CD4-positive, alpha-beta T cell (primary cell): Measurements from ENCODE around the gene RNU1-4. TPM values are rescaled to one million over a fixed set of nuclear protein-coding genes. Genes with fewer than 3 reads are reported as not detected.
A peak's percentile ranks its signal among the peaks of the same experiment; 100 is the strongest.
"Not testable (repeated sequence)": the region's sequence is repeated elsewhere in the genome, so short reads cannot be mapped to it uniquely, and the experiment has no call there.

Experiments
- ATAC-seq: fragments of 200-7000 bp; cut with Tn5 transposase; one replicate; pipeline ENCODE4 v1.10.0; 2022; ENCODE audit warnings: mild to moderate bottlenecking; ENCODE audit not compliant: poor library complexity
- CTCF ChIA-PET: fragments of 350-600 bp; sonication (Branson Sonifier 250); formaldehyde crosslinking; loops from one replicate; lab custom pipeline; 2021; ENCODE audit warnings: antibody characterized with exemption, inconsistent platforms; lab: Charles Lee
- POLR2A ChIA-PET: fragments of 350-600 bp; sonication (Branson Sonifier 250); formaldehyde crosslinking; loops from one replicate; lab custom pipeline; 2021; ENCODE audit warnings: antibody characterized with exemption, inconsistent platforms; lab: Charles Lee
- DNase-seq, 14 experiments: peaks; one replicate each; pipeline ENCODE4 v3.0.0-alpha.2; 2013 to 2020; ENCODE audit warnings: mixed read lengths in 2 of 14
- H3K27ac ChIP-seq, 2 donors: one replicate each; pipeline versions ENCODE4 v1.5.1 to v1.7.0; 2013; ENCODE audit warnings: low read length in 2 of 2, low read depth in 1 of 2, mild to moderate bottlenecking in 1 of 2
- H3K27me3 ChIP-seq, 2 experiments: 1 replicate in 1 of 2; 2 replicates in 1 of 2; pipeline versions ENCODE4 v1.6.1 to v1.7.0; 2013; ENCODE audit warnings: low read length in 2 of 2, control low read depth in 1 of 2, mild to moderate bottlenecking in 1 of 2, moderate library complexity in 1 of 2; ENCODE audit not compliant: insufficient read depth in 2 of 2, control insufficient read depth in 1 of 2
- H3K36me3 ChIP-seq: one replicate; pipeline ENCODE4 v1.6.1; 2013; ENCODE audit warnings: low read length, control low read depth; ENCODE audit not compliant: insufficient read depth
- H3K4me1 ChIP-seq: one replicate; pipeline ENCODE4 v1.6.1; 2013; ENCODE audit warnings: low read length, control low read depth; ENCODE audit not compliant: insufficient read depth
- H3K4me3 ChIP-seq: one replicate; pipeline ENCODE4 v1.5.1; 2013; ENCODE audit warnings: mild to moderate bottlenecking, low read length, moderate library complexity
- H3K9me3 ChIP-seq, 2 experiments: 1 replicate in 1 of 2; 2 replicates in 1 of 2; pipeline versions ENCODE4 v1.6.1 to v1.7.0; 2013; ENCODE audit warnings: low read length in 2 of 2, mild to moderate bottlenecking in 2 of 2, control low read depth in 1 of 2, moderate library complexity in 1 of 2; ENCODE audit not compliant: control insufficient read depth in 1 of 2, insufficient read depth in 1 of 2
- H3K27ac Mint-ChIP-seq: one replicate; pipeline ENCODE4 v1.8.0; 2020; ENCODE audit warnings: mixed read lengths
- H3K27me3 Mint-ChIP-seq: one replicate; pipeline ENCODE4 v1.8.0; 2021; ENCODE audit warnings: mixed read lengths
- H3K36me3 Mint-ChIP-seq: one replicate; pipeline ENCODE4 v1.8.0; 2021; ENCODE audit warnings: low read depth, mixed read lengths
- H3K4me1 Mint-ChIP-seq: one replicate; pipeline ENCODE4 v1.8.0; 2021; ENCODE audit warnings: low read depth, mixed read lengths
- H3K4me3 Mint-ChIP-seq: one replicate; pipeline ENCODE4 v1.8.0; 2020; ENCODE audit warnings: mild to moderate bottlenecking, mixed read lengths
- H3K9me3 Mint-ChIP-seq: one replicate; pipeline ENCODE4 v1.8.0; 2020; ENCODE audit warnings: mixed read lengths
- intact Hi-C, 2 experiments: fragments of 100-400 bp; cut with DNase I in 1 of 2; cut with micrococcal nuclease in 1 of 2; formaldehyde crosslinking; loops; one replicate each; pipeline versions ENCODE4 v1.15.1 to v1.9.0; 2023 to 2025; cut with DNase I, micrococcal nuclease
- total RNA-seq, 174 experiments: library from RNA in 2 of 174; stranded (reverse) in 2 of 174; gene quantifications; one replicate each; pipeline ENCODE4 v1.2.3 and lab custom pipeline; 2021 to 2026

RNU1-4 gene
- total RNA-seq, 2 experiments from 2014 or later = 4,982 to 5,937 TPM

GRCh38 chr1:16703141-16703540, 37.2 kb upstream of the RNU1-4 start:
- intact Hi-C loops, H3K36me3 ChIP-seq: not testable (repeated sequence)

GRCh38 chr1:16703602-16704001, 36.7 kb upstream of the RNU1-4 start:
- POLR2A ChIA-PET, H3K9me3 Mint-ChIP-seq, CTCF ChIA-PET: not testable (repeated sequence)

More at GRCh38 chr1:16703141-16703540, 37.2 kb upstream of the RNU1-4 start:
- H3K4me3 Mint-ChIP-seq, H3K9me3 ChIP-seq, H3K4me1 Mint-ChIP-seq, H3K9me3 Mint-ChIP-seq, H3K27me3 ChIP-seq, H3K4me3 ChIP-seq, H3K4me1 ChIP-seq, H3K27ac ChIP-seq, CTCF ChIA-PET, DNase-seq, POLR2A ChIA-PET, H3K27ac Mint-ChIP-seq, H3K36me3 Mint-ChIP-seq: not testable (repeated sequence)
- H3K27me3 Mint-ChIP-seq = peaks cover 23% of the 10 kb centered on the region
- peak; percentile 21 for ATAC-seq

DNA sequence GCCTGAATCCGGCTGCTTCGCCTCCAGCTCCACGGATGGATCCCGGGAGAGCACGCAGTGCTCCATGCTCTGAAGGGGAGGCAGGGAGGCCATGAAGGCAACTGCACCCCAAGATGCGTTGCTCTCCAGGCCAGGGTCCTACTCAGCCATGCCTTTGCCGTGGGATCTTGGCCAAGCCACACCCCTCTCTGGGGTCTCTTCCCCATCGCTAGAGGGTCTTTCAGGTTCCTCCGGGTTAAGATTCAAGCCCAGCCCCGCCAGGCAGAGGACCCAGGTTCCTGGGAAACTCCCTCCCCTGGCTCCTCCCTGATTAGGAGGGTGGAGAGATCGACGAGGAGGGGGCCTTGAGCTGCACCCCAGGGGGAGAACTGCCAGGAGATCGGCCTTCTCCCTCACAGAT, 36.2 kb upstream of the RNU1-4 start:
- peaks cover 18% of the 10 kb centered on the region for H3K27me3 Mint-ChIP-seq
- H3K36me3 Mint-ChIP-seq, H3K36me3 ChIP-seq, H3K4me3 Mint-ChIP-seq, POLR2A ChIA-PET, H3K27me3 ChIP-seq, ATAC-seq, H3K4me1 ChIP-seq, H3K27ac ChIP-seq, H3K27ac Mint-ChIP-seq, intact Hi-C loops, H3K4me3 ChIP-seq, H3K9me3 ChIP-seq, H3K9me3 Mint-ChIP-seq, H3K4me1 Mint-ChIP-seq, DNase-seq, CTCF ChIA-PET: not testable (repeated sequence)

More at GRCh38 chr1:16703602-16704001, 36.7 kb upstream of the RNU1-4 start:
- H3K36me3 ChIP-seq, ATAC-seq, H3K27ac ChIP-seq, intact Hi-C loops, H3K4me1 ChIP-seq, H3K27ac Mint-ChIP-seq, DNase-seq, H3K36me3 Mint-ChIP-seq, H3K4me1 Mint-ChIP-seq, H3K9me3 ChIP-seq, H3K27me3 ChIP-seq, H3K4me3 Mint-ChIP-seq, H3K4me3 ChIP-seq: not testable (repeated sequence)
- peaks cover 20% of the 10 kb centered on the region for H3K27me3 Mint-ChIP-seq

GRCh38 chr1:16704502-16705100, 35.7 kb upstream of the RNU1-4 start:
- POLR2A ChIA-PET, CTCF ChIA-PET, H3K36me3 Mint-ChIP-seq, H3K27me3 ChIP-seq, H3K27ac Mint-ChIP-seq, ATAC-seq, DNase-seq, H3K27ac ChIP-seq, H3K4me1 ChIP-seq, H3K4me3 ChIP-seq, intact Hi-C loops, H3K9me3 Mint-ChIP-seq, H3K9me3 ChIP-seq, H3K4me1 Mint-ChIP-seq, H3K36me3 ChIP-seq, H3K4me3 Mint-ChIP-seq: not testable (repeated sequence)
- H3K27me3 Mint-ChIP-seq = peaks cover 22% of the 10 kb centered on the region

GRCh38 chr1:16706302-16706701, 34.0 kb upstream of the RNU1-4 start:
- H3K9me3 Mint-ChIP-seq, H3K36me3 ChIP-seq, H3K27me3 ChIP-seq, H3K4me1 ChIP-seq, H3K36me3 Mint-ChIP-seq, CTCF ChIA-PET, ATAC-seq, H3K4me1 Mint-ChIP-seq, POLR2A ChIA-PET, H3K27ac ChIP-seq, H3K9me3 ChIP-seq, H3K4me3 Mint-ChIP-seq, H3K4me3 ChIP-seq, intact Hi-C loops, H3K27ac Mint-ChIP-seq, DNase-seq: not testable (repeated sequence)
- H3K27me3 Mint-ChIP-seq = peaks cover 25% of the 10 kb centered on the region
